ENCODE data around the gene RGL4.

Gene RGL4

DNA sequence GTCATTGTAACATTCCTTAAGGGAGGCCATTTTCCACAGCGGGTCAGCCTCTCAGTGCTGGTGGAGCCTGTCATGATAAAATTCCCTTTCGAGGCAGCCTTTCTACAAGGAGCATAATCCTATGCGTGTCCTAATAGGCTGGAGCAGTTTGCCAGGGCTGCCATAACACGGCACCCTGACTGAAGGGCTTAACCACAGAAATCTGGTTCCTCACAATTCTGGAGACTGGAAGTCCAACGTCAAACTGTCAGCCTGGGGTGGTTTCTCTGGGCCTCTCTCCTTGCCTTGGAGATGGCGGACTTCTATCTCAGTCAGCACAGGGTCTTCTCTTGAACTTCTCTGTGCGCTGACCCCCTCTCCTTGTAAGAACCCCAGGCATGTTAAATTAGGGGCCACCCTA, 1.4 kb upstream of the RGL4 start:
- DNase-seq (ENCODE audit: low read depth) = no peak
- H3K4me3 ChIP-seq (ENCODE audit: low read depth, low read length) = no peak overlapping the region
- TF ChIP-seq, protein P1, sequence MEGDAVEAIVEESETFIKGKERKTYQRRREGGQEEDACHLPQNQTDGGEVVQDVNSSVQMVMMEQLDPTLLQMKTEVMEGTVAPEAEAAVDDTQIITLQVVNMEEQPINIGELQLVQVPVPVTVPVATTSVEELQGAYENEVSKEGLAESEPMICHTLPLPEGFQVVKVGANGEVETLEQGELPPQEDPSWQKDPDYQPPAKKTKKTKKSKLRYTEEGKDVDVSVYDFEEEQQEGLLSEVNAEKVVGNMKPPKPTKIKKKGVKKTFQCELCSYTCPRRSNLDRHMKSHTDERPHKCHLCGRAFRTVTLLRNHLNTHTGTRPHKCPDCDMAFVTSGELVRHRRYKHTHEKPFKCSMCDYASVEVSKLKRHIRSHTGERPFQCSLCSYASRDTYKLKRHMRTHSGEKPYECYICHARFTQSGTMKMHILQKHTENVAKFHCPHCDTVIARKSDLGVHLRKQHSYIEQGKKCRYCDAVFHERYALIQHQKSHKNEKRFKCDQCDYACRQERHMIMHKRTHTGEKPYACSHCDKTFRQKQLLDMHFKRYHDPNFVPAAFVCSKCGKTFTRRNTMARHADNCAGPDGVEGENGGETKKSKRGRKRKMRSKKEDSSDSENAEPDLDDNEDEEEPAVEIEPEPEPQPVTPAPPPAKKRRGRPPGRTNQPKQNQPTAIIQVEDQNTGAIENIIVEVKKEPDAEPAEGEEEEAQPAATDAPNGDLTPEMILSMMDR (conservative IDR thresholded peaks at IDR 0.05; ENCODE audit: low read depth, low read length) = no peak

DNA sequence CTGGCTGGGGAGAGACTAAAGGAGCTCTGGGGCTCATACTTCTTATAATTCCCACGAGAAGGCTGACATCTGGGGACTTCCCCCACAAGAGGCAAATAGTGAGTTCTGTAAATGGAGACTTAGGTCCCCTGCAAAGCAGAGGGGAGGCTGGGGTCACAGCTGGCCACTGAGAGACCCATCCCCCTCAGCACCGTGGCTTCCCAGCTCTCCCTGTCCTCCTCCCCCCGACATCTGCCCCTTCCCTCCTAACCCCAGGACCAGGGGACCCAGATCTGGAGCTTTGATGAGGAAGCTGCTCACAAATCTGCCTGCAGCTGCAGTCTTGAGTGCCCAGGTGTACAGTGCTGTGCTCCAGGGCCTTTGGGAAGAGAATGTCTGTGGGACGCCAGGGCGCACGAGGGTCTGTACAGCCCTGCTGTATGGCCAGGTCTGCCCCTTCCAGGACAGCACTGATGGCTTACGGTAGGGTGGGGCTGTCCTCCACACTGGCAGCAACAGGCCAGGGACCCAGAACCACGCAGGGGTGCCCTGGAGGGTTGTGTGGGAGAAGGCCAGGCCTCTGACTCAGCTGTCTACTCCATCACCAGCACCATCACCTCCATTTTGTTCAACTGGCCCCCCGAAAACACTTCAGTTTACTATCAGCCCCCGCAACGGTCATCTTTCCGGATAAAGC, 1.1 kb downstream of the RGL4 start:
- no peak overlapping the region for H3K4me3 ChIP-seq (ENCODE audit: low read depth, low read length)
- TF ChIP-seq, protein P1 (conservative IDR thresholded peaks at IDR 0.05; ENCODE audit: low read depth, low read length) = no peak
- DNase-seq (ENCODE audit: low read depth) = no peak

DNA sequence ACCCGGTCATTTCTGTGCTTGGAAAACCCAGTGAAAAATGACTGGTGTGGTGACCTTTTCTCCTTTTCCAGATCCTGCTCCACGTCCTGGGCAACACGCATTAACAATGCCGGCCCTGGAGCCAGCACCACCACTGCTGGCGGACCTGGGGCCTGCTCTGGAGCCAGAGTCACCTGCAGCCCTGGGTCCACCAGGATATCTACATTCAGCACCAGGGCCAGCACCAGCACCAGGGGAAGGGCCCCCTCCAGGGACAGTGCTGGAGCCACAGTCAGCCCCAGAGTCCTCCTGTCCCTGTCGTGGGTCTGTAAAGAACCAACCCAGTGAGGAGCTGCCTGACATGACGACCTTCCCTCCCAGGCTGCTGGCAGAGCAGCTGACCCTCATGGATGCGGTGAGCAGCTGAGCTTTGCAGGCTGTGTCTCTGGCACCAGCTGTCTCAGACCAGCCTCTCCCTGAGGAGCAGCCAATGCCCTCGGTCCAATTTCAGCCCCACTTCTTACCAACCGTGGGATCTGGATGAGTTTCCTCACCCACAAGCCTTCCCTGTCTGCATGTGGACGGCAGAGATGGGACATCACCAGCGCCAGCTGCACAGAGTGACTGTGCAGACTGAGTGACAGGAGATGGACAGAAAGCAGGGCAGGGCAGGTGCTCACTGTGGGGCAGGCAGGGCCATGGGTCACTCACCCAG, 1.9 kb downstream of the RGL4 start:
- DNase-seq (ENCODE audit: low read depth) = no peak
- TF ChIP-seq, protein P1 (conservative IDR thresholded peaks at IDR 0.05; ENCODE audit: low read depth, low read length) = no peak
- no peak overlapping the region for H3K4me3 ChIP-seq (ENCODE audit: low read depth, low read length)

DNA sequence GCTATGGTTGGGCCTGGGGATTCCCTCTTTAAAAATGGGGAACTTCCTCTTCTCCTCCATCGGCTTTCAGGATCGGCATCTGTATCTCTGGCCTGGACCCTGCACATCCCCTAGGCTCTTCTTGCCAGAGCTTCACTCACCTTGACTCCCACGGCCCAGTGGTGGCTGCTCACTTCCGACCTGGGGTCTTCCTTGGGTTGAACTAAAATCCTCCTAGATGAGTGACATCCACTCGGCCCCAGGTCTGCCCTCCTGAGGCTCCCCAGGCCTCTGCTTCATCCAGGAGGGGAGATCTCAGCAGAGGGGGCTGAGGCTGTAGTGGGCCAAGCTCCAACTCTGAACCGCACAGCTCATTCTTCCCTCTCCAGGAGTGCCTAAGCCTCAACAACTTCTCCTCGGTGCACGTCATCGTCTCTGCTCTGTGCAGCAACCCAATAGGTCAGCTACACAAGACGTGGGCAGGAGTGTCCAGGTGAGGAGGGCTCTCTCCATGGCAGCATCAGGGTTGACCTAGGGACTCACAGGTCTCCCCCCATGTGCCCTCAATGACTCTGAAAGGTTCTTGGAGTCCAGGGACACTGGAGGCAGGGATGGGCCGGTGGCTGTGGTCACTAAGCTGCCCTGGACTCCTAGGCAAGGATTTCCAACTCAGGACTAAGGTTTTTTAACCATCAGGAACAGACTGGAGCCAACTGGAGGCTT, 3.3 kb downstream of the RGL4 start:
- DNase-seq (ENCODE audit: low read depth) = no peak

DNA sequence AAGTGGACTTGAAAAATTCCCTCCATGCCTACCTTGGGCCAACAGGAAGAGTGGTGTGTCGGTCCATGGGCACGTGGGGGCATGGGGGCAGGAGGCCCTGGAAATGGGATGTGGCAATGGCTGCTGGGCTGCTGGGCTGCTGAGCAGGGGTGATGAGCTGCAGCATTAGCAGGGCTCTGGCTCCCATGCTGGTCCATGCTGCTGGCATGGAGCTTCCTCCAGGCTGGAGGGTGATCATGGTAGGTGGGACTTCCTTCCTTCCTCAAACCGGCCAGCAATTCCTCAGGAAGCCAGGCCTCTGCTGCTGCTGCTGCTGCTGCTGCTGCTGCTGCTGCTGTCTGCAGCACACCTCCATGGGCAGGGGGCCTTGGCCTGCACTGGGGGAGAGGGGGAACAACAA, 4.3 kb downstream of the RGL4 start:
- no peak overlapping the region for H3K4me3 ChIP-seq (ENCODE audit: low read depth, low read length)
- no peak for DNase-seq (ENCODE audit: low read depth)
- TF ChIP-seq, protein P1 (conservative IDR thresholded peaks at IDR 0.05; ENCODE audit: low read depth, low read length) = no peak

More for the DNA sequence above, 3.3 kb downstream of the RGL4 start:
- TF ChIP-seq, protein P1 (conservative IDR thresholded peaks at IDR 0.05; ENCODE audit: low read depth, low read length) = no peak
- H3K4me3 ChIP-seq (ENCODE audit: low read depth, low read length) = no peak overlapping the region

DNA sequence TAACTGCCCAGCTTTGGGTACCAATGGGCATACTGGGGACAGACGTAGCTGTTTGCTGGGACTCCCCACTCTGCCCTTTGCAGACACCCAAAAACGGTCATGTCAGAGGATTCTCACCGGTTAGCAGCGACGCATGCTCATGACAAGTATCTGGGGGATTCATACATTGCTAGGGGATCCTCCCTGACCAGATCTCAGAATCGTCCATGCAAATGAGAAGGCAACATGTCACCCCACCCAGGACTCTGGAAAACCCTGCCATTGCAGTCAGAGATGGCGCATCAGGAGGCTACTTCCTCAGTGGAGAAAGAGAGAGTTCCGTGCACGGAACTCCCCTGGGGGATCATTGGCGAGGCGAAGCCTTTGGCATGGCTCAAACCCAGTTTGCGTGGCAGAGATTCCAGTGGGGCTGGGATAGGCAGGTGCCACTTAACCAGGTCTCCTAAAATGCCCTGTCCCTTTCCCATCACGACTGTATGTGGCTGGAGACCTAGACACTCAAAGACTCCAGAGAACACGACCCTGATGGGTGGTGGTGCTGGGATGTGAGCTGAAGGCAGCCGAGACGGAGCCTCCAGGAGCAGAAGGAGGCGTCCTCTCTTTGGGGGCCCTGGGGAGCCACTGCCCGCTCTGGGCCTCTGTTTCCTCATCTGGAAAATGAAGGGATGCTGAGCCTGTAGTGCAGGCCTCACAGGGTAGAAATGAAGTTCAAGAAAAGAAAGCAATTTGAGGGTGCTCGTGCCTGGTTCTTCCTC, 4.9 kb downstream of the RGL4 start:
- H3K4me3 ChIP-seq (ENCODE audit: low read depth, low read length) = no peak overlapping the region
- no peak for DNase-seq (ENCODE audit: low read depth)
- TF ChIP-seq, protein P1 (conservative IDR thresholded peaks at IDR 0.05; ENCODE audit: low read depth, low read length) = no peak
